GM12864 (cell line): ENCODE data around the gene SMDT1.

Experiments
- DNase-seq: peaks from one replicate; pipeline ENCODE4 v3.0.0-alpha.2; 2011; ENCODE audit warnings: low read depth
- H3K4me3 ChIP-seq: 2 replicates; pipeline ENCODE4 v1.5.1; 2011; ENCODE audit warnings: mild to moderate bottlenecking, low read depth, low read length, control low read depth
- CTCF ChIP-seq: IDR thresholded peaks from 2 replicates; pipeline ENCODE4 v1.5.1; 2011; ENCODE audit warnings: low read depth, mild to moderate bottlenecking, moderate library complexity, low read length, control low read depth, inconsistent platforms; ENCODE audit errors: missing control alignments

The SMDT1 gene

GRCh38 chr22:42132457-42132856 is 53.0 kb downstream of the SMDT1 start:
- no peak for TF ChIP-seq CTCF
- no peak overlapping the region for H3K4me3 ChIP-seq
- DNase-seq = no peak
